ENCODE results near the gene MAFG. TPM values are rescaled to one million over a fixed set of nuclear protein-coding genes. Genes with fewer than 3 reads are reported as not detected.

The MAFG gene
- total and polyA plus RNA-seq, 8 donors = 2.3 to 30.4 (median 11.2) TPM

GRCh38 chr17:81939218-81939617 is 11.7 kb upstream of the MAFG start:
- Histone ChIP-seq H3K27me3 (peaks cover 0 to 59% (median 12%) of the 10 kb centered on the region in 3 donors), H3K27ac (peak overlapping the region in 1 of 5 donors; percentile 20), H3K36me3 (peaks cover 0 to 5% (median under 1%) of the 10 kb centered on the region in 4 donors), H3K9me3 (no peaks in the 10 kb centered on the region), H3K4me1 (peaks cover 9 to 48% (median 23%) of the 10 kb centered on the region in 4 donors), H3K4me3 (no peak overlapping the region)
- intact Hi-C loops (cut with DNase I; ENCODE audit: low total_unique reads) = no loop called here
- WGBS, 5 donors = 67 to 84% (median 75%) methylated on average over 8 to 15 of the region's 15 CpGs
- TF ChIP-seq POLR2AphosphoS5 (IDR thresholded peaks at IDR 0.05) = no peak
- TF ChIP-seq EP300 (IDR thresholded peaks at IDR 0.05) = no peak
- TF ChIP-seq POLR2A (IDR thresholded peaks at IDR 0.05) = no peak
- no peak for TF ChIP-seq CTCF (IDR thresholded peaks at IDR 0.05)
- DNase-seq = no peak

GRCh38 chr17:81935709-81936084 is 8.2 kb upstream of the MAFG start:
- intact Hi-C loops (cut with DNase I; ENCODE audit: low total_unique reads) = no loop called here
- Histone ChIP-seq H3K9me3 (no peaks in the 10 kb centered on the region), H3K27ac (no peak overlapping the region), H3K27me3 (peaks cover 0 to 40% (median 0%) of the 10 kb centered on the region in 3 donors), H3K4me3 (peak overlapping the region in 1 of 4 donors; percentile 77), H3K36me3 (peaks cover 0 to 8% (median 2%) of the 10 kb centered on the region in 4 donors), H3K4me1 (peaks cover 9 to 45% (median 25%) of the 10 kb centered on the region in 4 donors)
- TF ChIP-seq POLR2AphosphoS5 (IDR thresholded peaks at IDR 0.05) = no peak
- no peak for TF ChIP-seq POLR2A (IDR thresholded peaks at IDR 0.05)
- 74 to 88% (median 81%) methylated on average over 4 to 6 of the region's 6 CpGs for WGBS, 5 donors
- DNase-seq = no peak

GRCh38 chr17:81934850-81935708 is 7.5 kb upstream of the MAFG start:
- Histone ChIP-seq H3K27ac (no peak overlapping the region), H3K4me3 (no peak overlapping the region), H3K9me3 (no peaks in the 10 kb centered on the region), H3K4me1 (peaks cover 9 to 41% (median 25%) of the 10 kb centered on the region in 4 donors), H3K27me3 (peaks cover 0 to 36% (median 0%) of the 10 kb centered on the region in 3 donors), H3K36me3 (peaks cover 0 to 8% (median 2%) of the 10 kb centered on the region in 4 donors)
- no peak for DNase-seq
- no peak for TF ChIP-seq POLR2A (IDR thresholded peaks at IDR 0.05)
- no peak for TF ChIP-seq POLR2AphosphoS5 (IDR thresholded peaks at IDR 0.05)
- TF ChIP-seq EP300 (IDR thresholded peaks at IDR 0.05) = no peak
- TF ChIP-seq CTCF (IDR thresholded peaks at IDR 0.05) = no peak
- intact Hi-C loops (cut with DNase I; ENCODE audit: low total_unique reads) = no loop called here
- WGBS, 5 donors = 91 to 94% (median 92%) methylated on average over 14 to 38 of the region's 38 CpGs

GRCh38 chr17:81934098-81934757 is 6.7 kb upstream of the MAFG start:
- H3K9me3 ChIP-seq = no peaks in the 10 kb centered on the region
- no peak overlapping the region for H3K4me3 ChIP-seq
- WGBS, 5 donors = 85 to 88% (median 87%) methylated on average over 18 to 23 of the region's 23 CpGs
- no peak overlapping the region for H3K27ac ChIP-seq
- H3K4me1 ChIP-seq = peaks cover 9 to 35% (median 25%) of the 10 kb centered on the region in 4 donors
- peaks cover 0 to 8% (median 2%) of the 10 kb centered on the region in 4 donors for H3K36me3 ChIP-seq
- DNase-seq = no peak
- intact Hi-C loops (cut with DNase I; ENCODE audit: low total_unique reads) = no loop called here
- TF ChIP-seq CTCF (IDR thresholded peaks at IDR 0.05) (no peak), EP300 (IDR thresholded peaks at IDR 0.05) (no peak), POLR2A (IDR thresholded peaks at IDR 0.05) (no peak), POLR2AphosphoS5 (IDR thresholded peaks at IDR 0.05) (no peak)
- peaks cover 0 to 38% (median 0%) of the 10 kb centered on the region in 3 donors for H3K27me3 ChIP-seq
